ENCODE data around the gene SEC31B.

Gene SEC31B

DNA sequence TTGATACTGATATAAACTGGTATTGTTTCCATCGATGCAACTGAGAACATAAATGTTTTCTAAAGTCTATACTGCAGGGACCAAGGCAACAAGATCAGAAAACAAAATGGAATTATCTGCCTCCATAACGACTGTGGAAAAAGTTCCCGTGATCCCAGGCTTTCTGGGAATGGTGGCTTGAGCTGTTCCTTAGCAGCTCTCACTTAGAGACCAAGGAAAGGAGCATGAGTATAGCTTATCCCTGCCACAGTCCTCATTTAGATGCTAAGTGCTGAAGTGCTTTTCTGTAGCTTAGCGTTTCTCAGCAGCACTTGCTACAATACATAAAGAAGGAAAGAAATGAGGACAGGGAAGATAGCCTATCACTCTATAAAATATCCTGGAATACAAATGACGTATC, 51.3 kb downstream of the SEC31B start:
- Histone ChIP-seq H3K4me1 (ENCODE audit: control insufficient read depth, insufficient read depth, low read length) (no peaks in the 10 kb centered on the region), H3K9me3 (ENCODE audit: control insufficient read depth, insufficient read depth, low read depth, low read length) (no peaks in the 10 kb centered on the region), H3K36me3 (ENCODE audit: control insufficient read depth in 2 of 2, insufficient read depth in 1 of 2, low read length in 2 of 2) (no peaks in the 10 kb centered on the region), H3K4me3 (ENCODE audit: low read depth, low read length) (no peak overlapping the region), H3K27ac (ENCODE audit: extremely low read depth, low read depth, low read length) (no peak overlapping the region)
- TF ChIP-seq OVOL3 (tag by site-specific recombination; IDR thresholded peaks at IDR 0.05) (no peak), ZNF354C (tag by site-specific recombination; IDR thresholded peaks at IDR 0.05; ENCODE audit: borderline replicate concordance, low read depth) (no peak), ZNF157 (tag by site-specific recombination; IDR thresholded peaks at IDR 0.05) (no peak), ZNF239 (tag by site-specific recombination; IDR thresholded peaks at IDR 0.05) (no peak), ZNF174 (tag by site-specific recombination; IDR thresholded peaks at IDR 0.05) (no peak), ZNF114 (tag by site-specific recombination; IDR thresholded peaks at IDR 0.05) (no peak), ZNF670 (tag by site-specific recombination; IDR thresholded peaks at IDR 0.05; ENCODE audit: low read depth) (no peak), SP7 (tag by site-specific recombination; IDR thresholded peaks at IDR 0.05) (no peak), GFI1B (tag by site-specific recombination; IDR thresholded peaks at IDR 0.05) (no peak), ZNF169 (tag by site-specific recombination; IDR thresholded peaks at IDR 0.05) (no peak), ZNF629 (tag by site-specific recombination; IDR thresholded peaks at IDR 0.05) (no peak), ZNF391 (tag by site-specific recombination; IDR thresholded peaks at IDR 0.05; ENCODE audit: borderline replicate concordance, low read depth) (no peak), ZNF501 (tag by site-specific recombination; IDR thresholded peaks at IDR 0.05) (no peak), ZNF596 (tag by site-specific recombination; IDR thresholded peaks at IDR 0.05) (no peak)
- TF ChIP-seq, protein P1, sequence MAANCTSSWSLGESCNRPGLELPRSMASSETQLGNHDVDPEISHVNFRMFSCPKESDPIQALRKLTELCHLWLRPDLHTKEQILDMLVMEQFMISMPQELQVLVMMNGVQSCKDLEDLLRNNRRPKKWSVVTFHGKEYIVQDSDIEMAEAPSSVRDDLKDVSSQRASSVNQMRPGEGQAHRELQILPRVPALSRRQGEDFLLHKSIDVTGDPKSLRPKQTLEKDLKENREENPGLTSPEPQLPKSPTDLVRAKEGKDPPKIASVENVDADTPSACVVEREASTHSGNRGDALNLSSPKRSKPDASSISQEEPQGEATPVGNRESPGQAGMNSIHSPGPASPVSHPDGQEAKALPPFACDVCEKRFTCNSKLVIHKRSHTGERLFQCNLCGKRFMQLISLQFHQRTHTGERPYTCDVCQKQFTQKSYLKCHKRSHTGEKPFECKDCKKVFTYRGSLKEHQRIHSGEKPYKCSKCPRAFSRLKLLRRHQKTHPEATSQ (tag by site-specific recombination; IDR thresholded peaks at IDR 0.05), result no peak
- TF ChIP-seq, protein P2, sequence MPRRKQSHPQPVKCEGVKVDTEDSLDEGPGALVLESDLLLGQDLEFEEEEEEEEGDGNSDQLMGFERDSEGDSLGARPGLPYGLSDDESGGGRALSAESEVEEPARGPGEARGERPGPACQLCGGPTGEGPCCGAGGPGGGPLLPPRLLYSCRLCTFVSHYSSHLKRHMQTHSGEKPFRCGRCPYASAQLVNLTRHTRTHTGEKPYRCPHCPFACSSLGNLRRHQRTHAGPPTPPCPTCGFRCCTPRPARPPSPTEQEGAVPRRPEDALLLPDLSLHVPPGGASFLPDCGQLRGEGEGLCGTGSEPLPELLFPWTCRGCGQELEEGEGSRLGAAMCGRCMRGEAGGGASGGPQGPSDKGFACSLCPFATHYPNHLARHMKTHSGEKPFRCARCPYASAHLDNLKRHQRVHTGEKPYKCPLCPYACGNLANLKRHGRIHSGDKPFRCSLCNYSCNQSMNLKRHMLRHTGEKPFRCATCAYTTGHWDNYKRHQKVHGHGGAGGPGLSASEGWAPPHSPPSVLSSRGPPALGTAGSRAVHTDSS (tag by site-specific recombination; IDR thresholded peaks at IDR 0.05), result no peak
- TF ChIP-seq, protein P3, sequence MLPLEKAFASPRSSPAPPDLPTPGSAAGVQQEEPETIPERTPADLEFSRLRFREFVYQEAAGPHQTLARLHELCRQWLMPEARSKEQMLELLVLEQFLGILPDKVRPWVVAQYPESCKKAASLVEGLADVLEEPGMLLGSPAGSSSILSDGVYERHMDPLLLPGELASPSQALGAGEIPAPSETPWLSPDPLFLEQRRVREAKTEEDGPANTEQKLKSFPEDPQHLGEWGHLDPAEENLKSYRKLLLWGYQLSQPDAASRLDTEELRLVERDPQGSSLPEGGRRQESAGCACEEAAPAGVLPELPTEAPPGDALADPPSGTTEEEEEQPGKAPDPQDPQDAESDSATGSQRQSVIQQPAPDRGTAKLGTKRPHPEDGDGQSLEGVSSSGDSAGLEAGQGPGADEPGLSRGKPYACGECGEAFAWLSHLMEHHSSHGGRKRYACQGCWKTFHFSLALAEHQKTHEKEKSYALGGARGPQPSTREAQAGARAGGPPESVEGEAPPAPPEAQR (tag by site-specific recombination; IDR thresholded peaks at IDR 0.05), result no peak
- POLR2A ChIA-PET, result no interaction called here
- CTCF ChIA-PET, result interaction anchor here (0.7 to 7.6 kb wide), 4 partner anchors 8 to 35 kb away, joined by 3 to 40 read pairs (median 8); no protein-coding TSS in a partner anchor

DNA sequence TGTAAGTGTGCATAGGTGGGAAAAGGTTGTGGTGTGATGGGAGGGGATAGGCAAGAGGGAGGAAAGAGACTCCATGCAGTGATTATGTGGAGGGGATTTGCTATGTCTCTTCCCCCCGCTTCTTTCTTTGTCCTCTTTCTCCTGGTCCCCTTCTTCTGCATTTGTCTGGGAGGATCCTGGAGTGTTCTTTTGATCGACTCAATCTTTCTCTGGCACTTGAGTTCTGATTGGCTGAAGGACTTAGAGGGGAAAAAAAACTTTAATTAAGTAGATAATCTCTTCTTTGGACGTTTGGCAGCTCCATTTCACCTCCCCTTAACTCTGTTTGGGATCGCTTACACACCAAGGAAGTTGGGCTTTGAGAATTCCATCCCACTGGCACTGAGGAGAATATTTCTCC, 57.0 kb downstream of the SEC31B start, which contains the start of gene WNT8B:
TSS of gene WNT8B (plus strand) at position 301 of the 400 bp plus-strand sequence. CDS start 160 bp downstream, outside the sequence.
- ChIA-PET POLR2A (no interaction called here), CTCF (interaction anchor here (0.8 kb wide), 1 partner anchor 161 kb away, joined by 3 read pairs; no protein-coding TSS in a partner anchor)
- Histone ChIP-seq H3K27ac (ENCODE audit: extremely low read depth, low read depth, low read length) (no peak within 1 kb of the TSS), H3K4me1 (ENCODE audit: control insufficient read depth, insufficient read depth, low read length) (no peaks in the 10 kb centered on the region), H3K36me3 (ENCODE audit: control insufficient read depth in 2 of 2, insufficient read depth in 1 of 2, low read length in 2 of 2) (no peaks in the 10 kb centered on the region), H3K4me3 (ENCODE audit: low read depth, low read length) (no peak within 1 kb of the TSS), H3K9me3 (ENCODE audit: control insufficient read depth, insufficient read depth, low read depth, low read length) (no peaks in the 10 kb centered on the region)
- TF ChIP-seq MYNN (tag by site-specific recombination; IDR thresholded peaks at IDR 0.05; ENCODE audit: borderline replicate concordance) (no peak), ZNF76 (tag by site-specific recombination; IDR thresholded peaks at IDR 0.05; ENCODE audit: borderline replicate concordance, low read depth) (no peak), ZFP3 (tag by site-specific recombination; IDR thresholded peaks at IDR 0.05; ENCODE audit: low read depth) (no peak), ZNF423 (tag by site-specific recombination; IDR thresholded peaks at IDR 0.05) (no peak), ZNF426 (tag by site-specific recombination; IDR thresholded peaks at IDR 0.05) (no peak)
- TF ChIP-seq, protein P4, sequence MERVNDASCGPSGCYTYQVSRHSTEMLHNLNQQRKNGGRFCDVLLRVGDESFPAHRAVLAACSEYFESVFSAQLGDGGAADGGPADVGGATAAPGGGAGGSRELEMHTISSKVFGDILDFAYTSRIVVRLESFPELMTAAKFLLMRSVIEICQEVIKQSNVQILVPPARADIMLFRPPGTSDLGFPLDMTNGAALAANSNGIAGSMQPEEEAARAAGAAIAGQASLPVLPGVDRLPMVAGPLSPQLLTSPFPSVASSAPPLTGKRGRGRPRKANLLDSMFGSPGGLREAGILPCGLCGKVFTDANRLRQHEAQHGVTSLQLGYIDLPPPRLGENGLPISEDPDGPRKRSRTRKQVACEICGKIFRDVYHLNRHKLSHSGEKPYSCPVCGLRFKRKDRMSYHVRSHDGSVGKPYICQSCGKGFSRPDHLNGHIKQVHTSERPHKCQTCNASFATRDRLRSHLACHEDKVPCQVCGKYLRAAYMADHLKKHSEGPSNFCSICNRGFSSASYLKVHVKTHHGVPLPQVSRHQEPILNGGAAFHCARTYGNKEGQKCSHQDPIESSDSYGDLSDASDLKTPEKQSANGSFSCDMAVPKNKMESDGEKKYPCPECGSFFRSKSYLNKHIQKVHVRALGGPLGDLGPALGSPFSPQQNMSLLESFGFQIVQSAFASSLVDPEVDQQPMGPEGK (tag by site-specific recombination; IDR thresholded peaks at IDR 0.05), result no peak

Data from HEK293 (cell line).